HuH-7.5 (cell line): ENCODE results near the gene ARMC10.
"Not testable (repeated sequence)": the region's sequence is repeated elsewhere in the genome, so short reads cannot be mapped to it uniquely, and the experiment has no call there.

ENCODE experiments used
- DNase-seq: peaks from one replicate; pipeline ENCODE4 v3.0.0; 2011; ENCODE audit warnings: low spot score

ARMC10 gene

GRCh38 chr7:103124429-103124979 lies 49.6 kb downstream of the ARMC10 start:
- DNase-seq: no peak

- no peak for DNase-seq
Measured at GRCh38 chr7:103127006-103127405, 52.1 kb downstream of the ARMC10 start.

- no peak for DNase-seq
Measured at GRCh38 chr7:103129702-103130549, 55.0 kb downstream of the ARMC10 start.

- DNase-seq: no peak
Measured at GRCh38 chr7:103130901-103131624, 56.1 kb downstream of the ARMC10 start.

- DNase-seq: no peak
Measured at GRCh38 chr7:103132995-103133688, 58.2 kb downstream of the ARMC10 start.

GRCh38 chr7:103134836-103135554 lies 60.1 kb downstream of the ARMC10 start:
- DNase-seq: no peak

GRCh38 chr7:103140061-103140460 lies 65.1 kb downstream of the ARMC10 start:
- DNase-seq: no peak

GRCh38 chr7:103140685-103141084 lies 65.7 kb downstream of the ARMC10 start:
- no peak for DNase-seq

- DNase-seq: no peak
Measured at GRCh38 chr7:103141753-103142404, 66.9 kb downstream of the ARMC10 start.

- no peak for DNase-seq
Measured at GRCh38 chr7:103142494-103142893, 67.6 kb downstream of the ARMC10 start.

- DNase-seq: no peak
Measured at GRCh38 chr7:103143868-103144267, 68.9 kb downstream of the ARMC10 start.

GRCh38 chr7:103144754-103145153 lies 69.8 kb downstream of the ARMC10 start:
- not testable (repeated sequence) for DNase-seq

- DNase-seq: no peak
Measured at GRCh38 chr7:103148131-103148993, 73.4 kb downstream of the ARMC10 start.
